ENCODE data around the gene CHST1.

The CHST1 gene

GRCh38 chr11:45675646-45676045 is 10.2 kb upstream of the CHST1 start:
- no peak for ATAC-seq
- TF ChIP-seq, protein P1, sequence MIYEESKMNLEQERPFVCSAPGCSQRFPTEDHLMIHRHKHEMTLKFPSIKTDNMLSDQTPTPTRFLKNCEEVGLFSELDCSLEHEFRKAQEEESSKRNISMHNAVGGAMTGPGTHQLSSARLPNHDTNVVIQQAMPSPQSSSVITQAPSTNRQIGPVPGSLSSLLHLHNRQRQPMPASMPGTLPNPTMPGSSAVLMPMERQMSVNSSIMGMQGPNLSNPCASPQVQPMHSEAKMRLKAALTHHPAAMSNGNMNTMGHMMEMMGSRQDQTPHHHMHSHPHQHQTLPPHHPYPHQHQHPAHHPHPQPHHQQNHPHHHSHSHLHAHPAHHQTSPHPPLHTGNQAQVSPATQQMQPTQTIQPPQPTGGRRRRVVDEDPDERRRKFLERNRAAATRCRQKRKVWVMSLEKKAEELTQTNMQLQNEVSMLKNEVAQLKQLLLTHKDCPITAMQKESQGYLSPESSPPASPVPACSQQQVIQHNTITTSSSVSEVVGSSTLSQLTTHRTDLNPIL (CRISPR knock-in tag; IDR thresholded peaks at IDR 0.05; ENCODE audit: low read depth) = no peak
- TF ChIP-seq ZNF565 (CRISPR knock-in tag; conservative IDR thresholded peaks at IDR 0.05; ENCODE audit: low read depth) = no peak
- TF ChIP-seq GLIS3 (CRISPR knock-in tag; IDR thresholded peaks at IDR 0.05) = no peak
- TF ChIP-seq ESRRG (CRISPR knock-in tag; IDR thresholded peaks at IDR 0.05) = no peak
- no peak for TF ChIP-seq ZFP3 (CRISPR knock-in tag; IDR thresholded peaks at IDR 0.05)
- no peak for TF ChIP-seq BACH2 (CRISPR knock-in tag; IDR thresholded peaks at IDR 0.05; ENCODE audit: borderline replicate concordance)
- TF ChIP-seq ZC3H10 (CRISPR knock-in tag; IDR thresholded peaks at IDR 0.05) = no peak
- no peak for TF ChIP-seq ARNTL (CRISPR knock-in tag; IDR thresholded peaks at IDR 0.05; ENCODE audit: borderline replicate concordance, low read depth)
- no peak for TF ChIP-seq ZFP30 (CRISPR knock-in tag; IDR thresholded peaks at IDR 0.05)

- TF ChIP-seq TSHZ2 (CRISPR knock-in tag; IDR thresholded peaks at IDR 0.05) (no peak), ZFP30 (CRISPR knock-in tag; IDR thresholded peaks at IDR 0.05) (no peak), ZNF70 (CRISPR knock-in tag; IDR thresholded peaks at IDR 0.05) (no peak), ZNF565 (CRISPR knock-in tag; conservative IDR thresholded peaks at IDR 0.05; ENCODE audit: low read depth) (no peak), SNAI2 (CRISPR knock-in tag; IDR thresholded peaks at IDR 0.05) (no peak), POU6F1 (CRISPR knock-in tag; IDR thresholded peaks at IDR 0.05; ENCODE audit: borderline replicate concordance, low read depth) (no peak), ISL1 (CRISPR knock-in tag; IDR thresholded peaks at IDR 0.05) (no peak), PPARA (CRISPR knock-in tag; IDR thresholded peaks at IDR 0.05; ENCODE audit: borderline replicate concordance) (no peak), ESRRG (CRISPR knock-in tag; IDR thresholded peaks at IDR 0.05) (no peak), ARNTL (CRISPR knock-in tag; IDR thresholded peaks at IDR 0.05; ENCODE audit: borderline replicate concordance, low read depth) (no peak), ZC3H10 (CRISPR knock-in tag; IDR thresholded peaks at IDR 0.05) (no peak), GLIS3 (CRISPR knock-in tag; IDR thresholded peaks at IDR 0.05) (no peak), TCF4 (CRISPR knock-in tag; IDR thresholded peaks at IDR 0.05; ENCODE audit: borderline replicate concordance) (no peak), ZNF8 (CRISPR knock-in tag; IDR thresholded peaks at IDR 0.05) (no peak), ZFP3 (CRISPR knock-in tag; IDR thresholded peaks at IDR 0.05) (no peak)
- TF ChIP-seq, protein P2, sequence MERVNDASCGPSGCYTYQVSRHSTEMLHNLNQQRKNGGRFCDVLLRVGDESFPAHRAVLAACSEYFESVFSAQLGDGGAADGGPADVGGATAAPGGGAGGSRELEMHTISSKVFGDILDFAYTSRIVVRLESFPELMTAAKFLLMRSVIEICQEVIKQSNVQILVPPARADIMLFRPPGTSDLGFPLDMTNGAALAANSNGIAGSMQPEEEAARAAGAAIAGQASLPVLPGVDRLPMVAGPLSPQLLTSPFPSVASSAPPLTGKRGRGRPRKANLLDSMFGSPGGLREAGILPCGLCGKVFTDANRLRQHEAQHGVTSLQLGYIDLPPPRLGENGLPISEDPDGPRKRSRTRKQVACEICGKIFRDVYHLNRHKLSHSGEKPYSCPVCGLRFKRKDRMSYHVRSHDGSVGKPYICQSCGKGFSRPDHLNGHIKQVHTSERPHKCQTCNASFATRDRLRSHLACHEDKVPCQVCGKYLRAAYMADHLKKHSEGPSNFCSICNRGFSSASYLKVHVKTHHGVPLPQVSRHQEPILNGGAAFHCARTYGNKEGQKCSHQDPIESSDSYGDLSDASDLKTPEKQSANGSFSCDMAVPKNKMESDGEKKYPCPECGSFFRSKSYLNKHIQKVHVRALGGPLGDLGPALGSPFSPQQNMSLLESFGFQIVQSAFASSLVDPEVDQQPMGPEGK (CRISPR knock-in tag; IDR thresholded peaks at IDR 0.05; ENCODE audit: borderline replicate concordance) = no peak
- TF ChIP-seq, protein P1 (CRISPR knock-in tag; IDR thresholded peaks at IDR 0.05; ENCODE audit: low read depth) = no peak
- ATAC-seq = no peak
Measured at GRCh38 chr11:45674481-45675190, 9.2 kb upstream of the CHST1 start.

- ATAC-seq = no peak
- TF ChIP-seq ZNF8 (CRISPR knock-in tag; IDR thresholded peaks at IDR 0.05) (no peak), ZC3H10 (CRISPR knock-in tag; IDR thresholded peaks at IDR 0.05) (no peak), ZNF565 (CRISPR knock-in tag; conservative IDR thresholded peaks at IDR 0.05; ENCODE audit: low read depth) (no peak), TOX (CRISPR knock-in tag; IDR thresholded peaks at IDR 0.05; ENCODE audit: borderline replicate concordance) (no peak), TSHZ2 (CRISPR knock-in tag; IDR thresholded peaks at IDR 0.05) (no peak), POU6F1 (CRISPR knock-in tag; IDR thresholded peaks at IDR 0.05; ENCODE audit: borderline replicate concordance, low read depth) (no peak), OSR1 (CRISPR knock-in tag; IDR thresholded peaks at IDR 0.05) (no peak), GLIS3 (CRISPR knock-in tag; IDR thresholded peaks at IDR 0.05) (no peak), CSRNP3 (CRISPR knock-in tag; IDR thresholded peaks at IDR 0.05) (no peak)
Measured at GRCh38 chr11:45673441-45673840, 8.0 kb upstream of the CHST1 start.
